Measurements from ENCODE around the gene ASB15. TPM values are rescaled to one million over a fixed set of nuclear protein-coding genes. Genes with fewer than 3 reads are reported as not detected.

ASB15 gene
- total and polyA plus RNA-seq, 2 donors (not counting 3 experiments of a cell fraction or from before 2014, with no cell fraction given) = not detected

DNA sequence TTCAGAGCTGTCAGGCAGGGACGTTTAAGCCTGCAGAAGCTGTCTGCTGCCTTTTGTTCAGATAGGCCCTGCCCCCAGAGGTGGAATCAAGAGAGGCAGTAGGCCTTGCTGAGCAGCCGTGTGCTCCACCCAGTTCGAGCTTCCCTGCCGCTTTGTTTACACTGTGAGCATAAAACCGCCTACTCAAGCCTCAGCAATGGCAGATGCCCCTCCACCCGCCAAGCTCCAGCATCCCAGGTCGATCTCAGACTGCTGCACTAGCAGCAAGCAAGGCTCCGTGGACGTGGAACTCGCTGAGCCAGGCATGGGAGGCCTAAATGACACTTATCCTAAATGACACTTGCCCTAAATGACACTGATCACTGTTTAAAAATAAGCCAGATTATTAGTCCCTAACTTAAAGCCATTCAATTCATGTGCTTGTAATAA lies 6.8 kb upstream of the ASB15 start:
- TF ChIP-seq EZH2 (IDR thresholded peaks at IDR 0.05; ENCODE audit: borderline replicate concordance, low read depth, low read length, severe bottlenecking) = no peak
- TF ChIP-seq, protein P1, sequence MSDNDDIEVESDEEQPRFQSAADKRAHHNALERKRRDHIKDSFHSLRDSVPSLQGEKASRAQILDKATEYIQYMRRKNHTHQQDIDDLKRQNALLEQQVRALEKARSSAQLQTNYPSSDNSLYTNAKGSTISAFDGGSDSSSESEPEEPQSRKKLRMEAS (IDR thresholded peaks at IDR 0.05; ENCODE audit: insufficient read depth, insufficient read length) = no peak
- no peak for TF ChIP-seq POLR2AphosphoS5 (IDR thresholded peaks at IDR 0.05; ENCODE audit: insufficient read depth, low read depth, low read length)
- no peak for TF ChIP-seq POLR2A (IDR thresholded peaks at IDR 0.05; ENCODE audit: low read depth, low read length)
- no peak for TF ChIP-seq JUN (IDR thresholded peaks at IDR 0.05; ENCODE audit: borderline replicate concordance, insufficient read depth, insufficient read length, low read depth)
- TF ChIP-seq GATA2 (IDR thresholded peaks at IDR 0.05; ENCODE audit: insufficient read depth, insufficient read length, low read depth, low read length) = no peak
- TF ChIP-seq, protein P2, sequence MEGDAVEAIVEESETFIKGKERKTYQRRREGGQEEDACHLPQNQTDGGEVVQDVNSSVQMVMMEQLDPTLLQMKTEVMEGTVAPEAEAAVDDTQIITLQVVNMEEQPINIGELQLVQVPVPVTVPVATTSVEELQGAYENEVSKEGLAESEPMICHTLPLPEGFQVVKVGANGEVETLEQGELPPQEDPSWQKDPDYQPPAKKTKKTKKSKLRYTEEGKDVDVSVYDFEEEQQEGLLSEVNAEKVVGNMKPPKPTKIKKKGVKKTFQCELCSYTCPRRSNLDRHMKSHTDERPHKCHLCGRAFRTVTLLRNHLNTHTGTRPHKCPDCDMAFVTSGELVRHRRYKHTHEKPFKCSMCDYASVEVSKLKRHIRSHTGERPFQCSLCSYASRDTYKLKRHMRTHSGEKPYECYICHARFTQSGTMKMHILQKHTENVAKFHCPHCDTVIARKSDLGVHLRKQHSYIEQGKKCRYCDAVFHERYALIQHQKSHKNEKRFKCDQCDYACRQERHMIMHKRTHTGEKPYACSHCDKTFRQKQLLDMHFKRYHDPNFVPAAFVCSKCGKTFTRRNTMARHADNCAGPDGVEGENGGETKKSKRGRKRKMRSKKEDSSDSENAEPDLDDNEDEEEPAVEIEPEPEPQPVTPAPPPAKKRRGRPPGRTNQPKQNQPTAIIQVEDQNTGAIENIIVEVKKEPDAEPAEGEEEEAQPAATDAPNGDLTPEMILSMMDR (IDR thresholded peaks at IDR 0.05; ENCODE audit: extremely low read depth in 1 of 2, insufficient read depth in 1 of 2, low read depth in 1 of 2, low read length in 2 of 2) = no peak
- no peak for TF ChIP-seq FOS (IDR thresholded peaks at IDR 0.05; ENCODE audit: borderline replicate concordance, insufficient read depth, low read length)
- TF ChIP-seq MYC (IDR thresholded peaks at IDR 0.05; ENCODE audit: low read depth, low read length) = no peak
- Histone ChIP-seq H3K4me3 (replicated peaks in 1 of 3; ENCODE audit: insufficient read depth in 1 of 3, low read depth in 1 of 3, low read length in 3 of 3) (no peak overlapping the region), H3K79me2 (ENCODE audit: control insufficient read depth, insufficient read depth, low read length) (no peaks in the 10 kb centered on the region), H3K36me3 (ENCODE audit: control insufficient read depth in 2 of 2, extremely low read depth in 1 of 2, insufficient read depth in 2 of 2, low read length in 2 of 2) (no peaks in the 10 kb centered on the region), H3K27me3 (ENCODE audit: control insufficient read depth in 2 of 2, insufficient read depth in 2 of 2, low read length in 2 of 2) (no peaks in the 10 kb centered on the region), H3K9me1 (replicated peaks; ENCODE audit: control insufficient read depth, extremely low read depth, insufficient read depth, low read length) (no peaks in the 10 kb centered on the region), H3K27ac (ENCODE audit: insufficient read depth, low read depth, low read length) (no peak overlapping the region), H3K4me2 (ENCODE audit: insufficient read depth, low read length) (no peak overlapping the region), H3K9me3 (replicated peaks; ENCODE audit: control insufficient read depth, insufficient read depth, low read length) (no peaks in the 10 kb centered on the region), H3K4me1 (ENCODE audit: control insufficient read depth, extremely low read depth, insufficient read depth, low read length) (no peaks in the 10 kb centered on the region), H3K9ac (replicated peaks; ENCODE audit: extremely low read depth, insufficient read depth, low read length) (no peak overlapping the region), H2AFZ (ENCODE audit: low read depth, low read length) (no peak overlapping the region), H4K20me1 (replicated peaks; ENCODE audit: control insufficient read depth, extremely low read depth, insufficient read depth, low read length) (no peaks in the 10 kb centered on the region)
- POLR2A ChIA-PET = no interaction called here
- intact Hi-C loops (cut with micrococcal nuclease) = no loop called here
- FAIRE-seq = no peak
- no peak for DNase-seq (ENCODE audit: low read depth, low spot score)
- no TSS peak for BruUV-seq (replicated peaks)
- dilution Hi-C loops (cut with MboI; ENCODE audit: extremely low pct_ligation_motif_present, low sequenced_read_pairs) = no loop called here
- CTCF ChIA-PET = interaction anchor here (1.0 kb wide), 1 partner anchor 11 kb away, joined by 3 read pairs; no protein-coding TSS in a partner anchor

All from endothelial cell of umbilical vein (primary cell).